ENCODE results near the gene CDH4.

CDH4 gene

DNA sequence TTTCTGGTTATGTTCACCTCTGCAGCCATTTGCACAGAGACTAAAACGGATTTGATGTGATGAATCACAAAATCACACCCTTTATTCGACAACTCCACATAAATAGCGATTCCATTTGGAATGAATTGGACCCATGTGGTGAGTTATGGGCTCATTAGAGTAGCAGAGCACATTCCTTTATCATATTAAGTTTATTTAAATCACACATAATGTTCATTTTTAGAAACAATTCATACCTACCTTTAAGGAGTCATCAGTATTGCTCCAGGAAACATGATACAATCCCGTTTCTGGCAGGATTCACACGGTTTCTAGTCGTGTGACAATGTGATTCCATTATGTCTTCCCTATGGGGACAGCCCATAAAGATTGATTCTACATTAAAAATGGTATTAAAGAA is 303.5 kb downstream of the CDH4 start:
- DNase-seq (ENCODE audit: low read depth in 1 of 2, low spot score in 1 of 2): no peak
- Histone ChIP-seq H3K4me3 (replicated peaks; ENCODE audit: insufficient read depth, low read length) (no peak overlapping the region), H3K27me3 (ENCODE audit: insufficient read depth, poor library complexity, severe bottlenecking) (no peaks in the 10 kb centered on the region), H3K27ac (replicated peaks) (no peak overlapping the region)
- no peak for TF ChIP-seq REST (IDR thresholded peaks at IDR 0.05; ENCODE audit: insufficient replicate concordance, low read depth)
- TF ChIP-seq, protein P1, sequence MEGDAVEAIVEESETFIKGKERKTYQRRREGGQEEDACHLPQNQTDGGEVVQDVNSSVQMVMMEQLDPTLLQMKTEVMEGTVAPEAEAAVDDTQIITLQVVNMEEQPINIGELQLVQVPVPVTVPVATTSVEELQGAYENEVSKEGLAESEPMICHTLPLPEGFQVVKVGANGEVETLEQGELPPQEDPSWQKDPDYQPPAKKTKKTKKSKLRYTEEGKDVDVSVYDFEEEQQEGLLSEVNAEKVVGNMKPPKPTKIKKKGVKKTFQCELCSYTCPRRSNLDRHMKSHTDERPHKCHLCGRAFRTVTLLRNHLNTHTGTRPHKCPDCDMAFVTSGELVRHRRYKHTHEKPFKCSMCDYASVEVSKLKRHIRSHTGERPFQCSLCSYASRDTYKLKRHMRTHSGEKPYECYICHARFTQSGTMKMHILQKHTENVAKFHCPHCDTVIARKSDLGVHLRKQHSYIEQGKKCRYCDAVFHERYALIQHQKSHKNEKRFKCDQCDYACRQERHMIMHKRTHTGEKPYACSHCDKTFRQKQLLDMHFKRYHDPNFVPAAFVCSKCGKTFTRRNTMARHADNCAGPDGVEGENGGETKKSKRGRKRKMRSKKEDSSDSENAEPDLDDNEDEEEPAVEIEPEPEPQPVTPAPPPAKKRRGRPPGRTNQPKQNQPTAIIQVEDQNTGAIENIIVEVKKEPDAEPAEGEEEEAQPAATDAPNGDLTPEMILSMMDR (IDR thresholded peaks at IDR 0.05; ENCODE audit: insufficient read depth, low read length): no peak
- no peak for TF ChIP-seq SPI1 (IDR thresholded peaks at IDR 0.05; ENCODE audit: borderline replicate concordance, low read depth)
- no peak for TF ChIP-seq GABPA (IDR thresholded peaks at IDR 0.05; ENCODE audit: low read depth)
- TF ChIP-seq POLR2AphosphoS5 (IDR thresholded peaks at IDR 0.05; ENCODE audit: low read depth): no peak

GRCh38 chr20:61556111-61556510 is 304.1 kb downstream of the CDH4 start:
- TF ChIP-seq POLR2AphosphoS5 (IDR thresholded peaks at IDR 0.05; ENCODE audit: low read depth) (no peak), REST (IDR thresholded peaks at IDR 0.05; ENCODE audit: insufficient replicate concordance, low read depth) (no peak), GABPA (IDR thresholded peaks at IDR 0.05; ENCODE audit: low read depth) (no peak), SPI1 (IDR thresholded peaks at IDR 0.05; ENCODE audit: borderline replicate concordance, low read depth) (no peak)
- TF ChIP-seq, protein P1 (IDR thresholded peaks at IDR 0.05; ENCODE audit: insufficient read depth, low read length): no peak
- H3K27me3 ChIP-seq (ENCODE audit: insufficient read depth, poor library complexity, severe bottlenecking): no peaks in the 10 kb centered on the region
- no peak overlapping the region for H3K27ac ChIP-seq (replicated peaks)
- no peak for DNase-seq (ENCODE audit: low read depth in 1 of 2, low spot score in 1 of 2)
- H3K4me3 ChIP-seq (replicated peaks; ENCODE audit: insufficient read depth, low read length): no peak overlapping the region

DNA sequence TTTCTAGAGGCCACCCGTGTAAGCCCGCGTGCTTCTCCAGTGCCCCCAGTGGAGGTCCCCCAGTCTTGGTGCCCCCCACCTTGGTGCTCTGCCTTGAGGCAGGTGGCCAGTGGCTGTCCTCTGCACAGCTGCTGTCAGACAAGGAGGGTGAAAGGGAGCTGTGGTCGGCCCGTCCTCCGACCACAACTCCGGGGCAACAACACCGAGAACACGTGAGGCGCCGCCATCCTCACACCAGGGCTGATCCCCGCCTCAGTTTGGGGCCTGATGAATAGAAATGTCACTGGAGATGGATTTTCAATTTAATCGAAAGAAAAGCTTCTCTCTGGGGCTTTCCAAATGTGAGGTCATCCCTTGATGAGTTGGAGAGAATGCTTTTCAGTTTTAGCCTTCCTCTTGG is 304.6 kb downstream of the CDH4 start:
- TF ChIP-seq GABPA (IDR thresholded peaks at IDR 0.05; ENCODE audit: low read depth): no peak
- TF ChIP-seq POLR2AphosphoS5 (IDR thresholded peaks at IDR 0.05; ENCODE audit: low read depth): no peak
- no peak for TF ChIP-seq SPI1 (IDR thresholded peaks at IDR 0.05; ENCODE audit: borderline replicate concordance, low read depth)
- TF ChIP-seq REST (IDR thresholded peaks at IDR 0.05; ENCODE audit: insufficient replicate concordance, low read depth): no peak
- TF ChIP-seq, protein P1 (IDR thresholded peaks at IDR 0.05; ENCODE audit: insufficient read depth, low read length): no peak
- Histone ChIP-seq H3K27me3 (ENCODE audit: insufficient read depth, poor library complexity, severe bottlenecking) (no peaks in the 10 kb centered on the region), H3K27ac (replicated peaks) (no peak overlapping the region), H3K4me3 (replicated peaks; ENCODE audit: insufficient read depth, low read length) (no peak overlapping the region)
- no peak for DNase-seq (ENCODE audit: low read depth in 1 of 2, low spot score in 1 of 2)
